ENCODE measurements around the gene STPG3.

The STPG3 gene

DNA sequence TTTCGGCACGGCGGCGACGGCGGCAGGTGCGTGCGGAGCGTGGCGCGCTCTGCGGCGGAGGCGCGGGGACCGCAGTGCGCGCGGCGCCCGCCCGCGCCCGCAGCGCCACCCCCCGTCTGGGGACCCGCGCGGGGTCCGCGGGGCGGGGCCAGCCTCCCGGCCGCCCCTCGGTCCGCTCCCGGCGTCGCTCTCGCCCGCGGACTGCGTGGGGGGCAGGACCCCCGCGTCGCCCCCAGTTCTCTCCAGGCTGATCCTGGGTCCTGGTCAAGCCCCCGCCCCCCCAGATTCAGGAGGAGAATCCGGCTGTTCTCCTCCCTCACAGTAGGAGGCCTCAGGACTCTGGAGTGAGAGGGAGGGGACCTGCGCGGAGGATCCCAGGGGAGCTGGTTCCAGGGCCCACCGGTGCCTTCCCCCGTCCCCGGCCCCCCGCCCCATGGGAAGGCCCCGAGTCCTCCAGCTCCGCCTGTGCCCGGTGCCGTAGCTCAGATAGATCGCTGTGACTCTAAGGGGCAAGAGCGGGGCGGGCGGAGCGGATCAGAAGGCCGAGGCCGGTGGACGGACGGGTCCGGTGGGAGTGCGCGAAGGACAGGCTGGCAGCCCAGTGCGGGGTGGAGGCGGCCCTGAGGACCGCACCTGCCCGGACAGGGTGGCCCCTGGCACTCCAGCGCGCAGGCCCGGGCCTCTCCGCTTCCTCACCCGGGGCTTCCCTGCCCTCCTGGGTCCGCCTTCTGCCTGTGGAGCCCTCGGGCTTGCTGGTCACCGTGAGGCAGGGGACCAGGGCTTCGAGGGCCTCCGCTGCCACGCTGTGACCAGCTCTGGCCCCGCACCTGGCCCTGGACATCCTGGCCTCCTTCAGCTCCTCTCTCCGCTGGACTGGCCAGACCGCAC, 28.7 kb upstream of the STPG3 start, which contains the start of gene RNF208:
Gene RNF208, minus strand, starts transcription at position 51 of the 888 bp plus-strand sequence. CDS start 1,028 bp downstream, outside the sequence.
- FAIRE-seq: no peak

DNA sequence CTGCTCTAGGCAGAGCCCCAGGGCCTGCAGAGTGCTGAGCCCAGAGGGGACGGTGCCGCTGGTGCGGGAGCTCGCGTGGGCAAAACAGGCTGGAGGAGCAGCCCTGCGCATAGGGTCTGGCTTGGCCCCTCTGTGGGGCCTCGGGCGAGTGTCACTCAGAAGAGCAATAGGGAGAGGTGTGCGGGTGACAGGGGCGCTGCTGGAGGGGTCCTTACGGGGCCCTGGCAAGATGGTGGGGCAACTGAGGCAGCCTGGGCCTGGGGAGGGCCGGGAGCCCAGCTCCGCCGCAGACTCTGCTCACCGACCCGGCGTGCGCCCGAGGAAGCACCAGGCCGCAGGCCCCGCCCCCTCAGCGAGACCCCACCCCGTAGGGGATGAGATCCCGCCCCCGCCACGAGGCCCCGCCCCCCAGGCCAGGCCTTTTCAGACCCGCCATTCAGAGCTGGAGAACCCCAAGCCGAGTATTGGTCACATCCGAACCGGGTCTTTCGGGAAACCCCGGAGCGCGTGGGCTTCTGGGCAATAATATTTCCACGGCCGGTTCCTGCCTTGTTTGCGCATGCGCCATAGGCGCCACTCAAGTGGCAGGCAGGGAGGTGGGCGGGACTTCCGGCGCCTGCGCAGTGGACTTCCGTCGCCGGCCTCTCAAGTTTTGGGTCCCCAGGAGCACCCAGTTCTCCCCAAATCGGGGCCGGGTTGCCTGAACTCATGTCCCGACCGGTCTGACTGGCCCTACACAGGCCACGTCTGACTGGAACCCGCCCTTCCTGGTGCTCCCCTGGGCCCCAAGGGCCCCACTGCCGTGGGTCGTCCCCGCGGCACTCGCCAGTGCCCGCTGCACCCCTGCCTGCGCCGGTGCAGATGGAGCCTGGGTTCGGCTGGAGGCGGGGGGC, 27.8 kb upstream of the STPG3 start:
- peak; percentile 5 for FAIRE-seq

DNA sequence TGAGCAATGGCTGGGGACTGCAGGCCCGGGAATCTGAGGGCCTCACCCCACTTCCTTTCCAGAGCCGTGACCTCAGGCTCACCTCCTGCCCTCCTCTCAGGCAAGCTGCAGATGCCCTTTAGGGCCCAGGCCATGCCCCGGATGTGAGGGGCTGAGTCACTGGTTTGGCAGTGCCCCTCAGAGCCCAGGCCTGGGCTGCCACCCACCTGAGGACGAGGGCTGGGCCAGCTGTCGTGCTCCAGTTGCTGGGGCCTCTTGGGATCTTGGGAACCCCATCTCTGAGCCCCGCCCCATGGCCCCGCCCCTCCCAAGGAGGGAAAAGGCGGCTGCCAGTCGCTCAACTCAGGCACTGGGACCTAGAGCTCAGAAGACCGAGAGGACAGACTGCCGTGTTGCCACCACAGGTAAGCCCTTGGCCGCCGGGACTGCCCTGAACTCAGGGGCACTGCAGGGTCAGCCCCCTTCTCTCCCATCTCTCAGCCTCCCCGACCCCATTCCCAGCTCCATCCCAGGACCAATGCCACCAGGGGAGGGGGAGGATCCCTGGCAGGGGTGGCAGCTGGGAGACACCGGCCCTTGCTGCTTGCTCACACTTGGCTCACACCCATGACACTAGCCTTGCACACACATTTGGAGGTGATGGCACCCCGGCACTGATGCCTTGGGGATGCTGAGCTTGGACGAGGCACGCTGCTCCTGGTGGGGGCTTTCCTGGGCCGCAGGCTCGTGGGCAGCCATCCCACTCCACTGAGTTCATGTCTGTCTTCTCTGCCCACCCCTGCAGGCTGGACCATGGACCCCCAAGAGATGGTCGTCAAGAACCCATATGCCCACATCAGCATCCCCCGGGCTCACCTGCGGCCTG, 26.0 kb upstream of the STPG3 start, which contains the start of gene CYSRT1:
Gene CYSRT1, plus strand, starts transcription at position 345 of the 865 bp plus-strand sequence. Its CDS starts 448 bp downstream, at position 793.
- FAIRE-seq: no peak

DNA sequence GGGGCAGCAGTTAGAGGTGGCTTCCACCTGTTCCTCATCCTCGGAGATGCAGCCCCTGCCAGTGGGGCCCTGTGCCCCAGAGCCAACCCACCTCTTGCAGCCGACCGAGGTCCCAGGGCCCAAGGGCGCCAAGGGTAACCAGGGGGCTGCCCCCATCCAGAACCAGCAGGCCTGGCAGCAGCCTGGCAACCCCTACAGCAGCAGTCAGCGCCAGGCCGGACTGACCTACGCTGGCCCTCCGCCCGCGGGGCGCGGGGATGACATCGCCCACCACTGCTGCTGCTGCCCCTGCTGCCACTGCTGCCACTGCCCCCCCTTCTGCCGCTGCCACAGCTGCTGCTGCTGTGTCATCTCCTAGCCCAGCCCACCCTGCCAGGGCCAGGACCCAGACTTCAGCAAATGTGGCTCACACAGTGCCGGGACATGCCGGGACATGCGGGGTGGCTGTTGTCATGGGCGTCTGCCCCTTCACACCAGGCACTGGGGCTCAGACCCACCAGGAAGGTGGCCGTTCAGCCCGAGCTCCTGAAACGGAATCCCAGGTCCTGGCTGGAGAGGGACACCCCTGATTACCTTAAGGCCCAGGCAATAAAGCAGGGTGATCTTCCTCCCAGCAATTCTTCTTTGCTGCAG, 25.3 kb upstream of the STPG3 start:
- FAIRE-seq: no peak

DNA sequence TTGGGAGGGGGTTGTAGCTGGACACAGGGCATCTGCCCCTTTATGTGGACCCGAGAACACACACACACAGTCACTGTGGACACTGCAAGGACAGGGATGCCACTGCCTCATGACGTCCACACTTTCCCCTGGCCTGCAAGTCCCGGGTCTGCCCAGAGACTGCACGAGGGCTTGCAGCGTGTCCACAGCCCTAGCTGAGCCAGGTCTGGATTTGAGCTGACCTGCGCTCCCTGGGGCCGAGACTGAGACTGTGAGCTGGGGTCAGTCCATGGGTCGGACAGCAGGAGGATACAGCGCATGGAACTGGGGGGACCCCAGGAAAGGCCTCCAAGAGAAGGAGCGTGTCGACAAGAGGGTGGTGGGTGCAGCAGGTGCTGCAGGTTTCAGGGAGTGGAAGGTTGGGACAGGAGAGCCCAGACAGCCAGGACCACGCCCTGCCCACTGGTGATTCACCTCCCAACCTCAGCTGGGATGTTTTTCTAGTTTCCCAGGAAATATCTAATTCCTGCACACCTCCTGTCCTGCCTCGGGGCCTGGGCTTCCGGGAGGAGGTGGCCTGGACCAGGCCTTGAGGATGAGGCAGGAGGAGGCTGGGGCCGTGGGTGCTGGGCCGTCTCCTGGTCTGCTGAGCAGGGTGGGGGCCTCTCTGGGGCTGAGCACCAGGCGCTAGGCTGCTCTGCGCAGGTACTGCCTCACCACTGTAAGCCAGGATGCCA, 24.6 kb upstream of the STPG3 start:
- no peak for FAIRE-seq

DNA sequence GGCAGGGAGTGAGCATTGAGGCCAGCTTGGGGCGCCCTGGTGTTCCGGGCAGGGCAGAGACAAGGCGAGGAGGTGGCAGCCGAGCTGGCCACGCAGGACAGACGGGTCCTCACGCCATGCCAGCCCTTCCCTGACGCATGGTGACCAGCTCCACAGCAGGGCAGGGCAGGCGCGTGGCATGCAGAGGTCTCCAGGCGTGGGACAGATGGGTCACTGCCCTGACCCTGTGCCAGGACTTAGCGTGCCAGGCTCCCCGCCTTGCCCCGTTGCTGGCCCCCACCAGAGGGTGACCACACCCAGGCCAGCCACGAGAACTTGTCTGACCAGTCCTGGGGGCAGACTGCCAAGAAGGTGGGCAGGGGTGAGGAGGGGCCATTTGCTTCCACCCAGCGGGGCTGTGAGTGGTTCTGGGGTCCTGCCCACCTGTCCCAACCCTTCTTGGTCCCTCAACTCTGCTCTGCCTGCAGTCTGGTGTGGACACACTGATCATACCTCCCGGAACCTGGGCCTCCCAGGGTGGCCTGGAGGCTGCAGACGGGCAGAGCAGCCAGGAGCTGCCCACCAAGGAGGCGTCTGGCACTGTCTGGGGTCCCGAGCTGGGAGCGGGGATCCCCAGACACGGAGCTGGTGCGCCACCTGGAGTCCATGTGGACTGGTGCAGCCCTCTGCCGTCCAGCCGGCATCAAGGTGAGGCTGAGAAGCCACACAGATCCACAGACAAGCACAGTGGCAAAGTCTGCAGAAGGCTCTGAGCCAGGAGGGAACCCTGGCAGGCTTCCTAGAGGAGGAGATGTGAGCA, 23.8 kb upstream of the STPG3 start, which contains the start of gene RNF224:
Gene RNF224, plus strand, starts transcription at position 449 of the 799 bp plus-strand sequence. CDS start 834 bp downstream, outside the sequence.
- no peak for FAIRE-seq

DNA sequence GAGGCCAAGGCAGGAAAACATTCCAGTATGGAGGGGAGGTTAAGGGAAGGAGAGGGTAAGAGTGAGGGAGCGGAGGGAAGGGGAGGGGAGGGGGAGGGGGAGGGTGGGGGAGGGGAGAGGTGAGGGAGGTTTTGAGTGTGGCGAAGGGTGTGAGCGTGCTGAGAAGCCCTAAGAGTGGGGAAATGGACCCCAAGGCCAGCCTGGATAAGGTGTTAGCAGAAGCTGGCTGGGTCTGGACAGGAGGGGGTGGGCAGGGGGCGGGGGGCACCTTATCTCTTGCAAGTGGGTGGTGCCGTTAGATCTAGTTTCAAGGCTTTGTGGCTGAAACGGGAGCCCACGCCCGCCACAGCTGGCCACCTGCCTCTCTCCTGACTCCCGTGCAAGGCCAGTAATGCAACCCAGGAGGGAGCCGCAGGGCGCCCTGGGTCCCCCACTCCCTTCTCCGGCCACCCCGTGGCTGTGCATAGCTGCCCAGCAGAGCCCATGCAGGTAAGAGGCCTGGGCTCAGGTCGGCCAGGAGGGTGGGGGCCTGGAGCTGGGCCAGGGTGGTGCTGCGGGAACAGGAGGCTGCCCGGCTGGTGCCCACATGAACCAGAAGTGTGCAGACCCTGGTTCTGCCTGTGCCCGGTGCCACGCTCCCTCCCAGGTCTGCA, 23.1 kb upstream of the STPG3 start:
- FAIRE-seq: no peak

DNA sequence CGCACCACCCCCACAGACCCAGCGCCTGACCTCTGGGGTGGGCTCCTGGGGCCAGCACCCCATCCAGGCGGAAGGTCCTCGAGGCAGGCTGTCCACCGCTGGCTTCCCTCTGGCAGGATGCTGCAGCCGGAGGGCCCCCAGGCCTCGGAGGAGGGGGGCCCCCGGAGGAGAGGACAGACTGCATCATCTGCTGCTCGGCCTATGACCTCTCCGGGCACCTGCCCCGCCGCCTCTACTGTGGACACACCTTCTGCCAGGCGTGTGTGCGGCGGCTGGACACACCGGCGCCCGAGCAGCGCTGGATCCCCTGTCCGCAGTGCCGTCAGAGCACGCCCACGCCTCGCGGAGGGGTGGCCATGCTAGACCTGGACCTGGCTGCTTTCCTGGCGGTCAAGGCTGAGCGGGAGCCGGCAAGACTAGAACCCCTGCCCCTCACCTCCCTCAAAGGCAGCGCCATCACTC, 22.5 kb upstream of the STPG3 start:
- FAIRE-seq: no peak

DNA sequence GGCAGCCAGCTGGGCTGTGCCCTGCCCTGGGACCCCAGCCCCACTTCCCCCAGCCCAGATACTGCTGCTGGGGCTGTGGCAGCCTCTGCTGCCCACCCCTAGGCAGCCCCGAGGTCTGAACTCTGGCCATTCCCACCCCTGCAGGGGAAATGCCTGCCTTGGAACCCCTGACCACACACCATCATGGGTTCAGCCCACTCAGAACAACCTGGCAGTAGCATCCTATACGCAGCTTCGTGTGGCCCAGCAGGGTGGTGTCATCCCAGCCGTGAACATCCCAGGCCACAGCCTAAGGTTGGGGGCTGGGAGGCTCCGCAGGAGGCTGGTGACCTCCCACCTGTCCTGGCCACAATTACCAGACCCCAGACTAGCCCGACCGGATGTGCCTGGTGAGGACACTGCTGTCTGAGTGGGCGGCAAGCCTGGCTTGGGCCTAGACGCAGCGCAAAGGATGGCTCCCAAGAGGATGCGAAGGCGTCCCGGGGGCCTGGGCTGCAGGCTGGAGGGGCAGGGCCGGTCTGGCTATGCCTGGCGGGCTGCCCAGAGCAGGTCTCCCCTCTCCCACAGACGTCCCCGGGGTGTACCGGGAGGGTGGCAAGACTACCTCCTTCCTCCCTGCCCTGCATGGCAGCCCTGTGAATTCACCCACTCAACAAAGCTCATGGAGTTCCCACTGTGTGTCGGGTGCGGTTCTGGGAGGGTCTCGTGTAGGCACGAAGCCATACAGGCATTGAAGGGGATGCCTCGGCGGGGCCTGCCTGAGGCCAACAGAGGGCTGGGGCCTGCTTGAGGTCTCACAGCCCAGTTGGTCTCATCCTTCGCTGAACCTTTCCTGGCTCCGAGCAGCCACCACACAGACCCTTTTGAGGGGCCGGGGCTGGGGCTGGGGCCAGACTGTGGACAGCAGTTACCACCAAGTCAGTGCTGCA, 21.9 kb upstream of the STPG3 start:
- no peak for FAIRE-seq

DNA sequence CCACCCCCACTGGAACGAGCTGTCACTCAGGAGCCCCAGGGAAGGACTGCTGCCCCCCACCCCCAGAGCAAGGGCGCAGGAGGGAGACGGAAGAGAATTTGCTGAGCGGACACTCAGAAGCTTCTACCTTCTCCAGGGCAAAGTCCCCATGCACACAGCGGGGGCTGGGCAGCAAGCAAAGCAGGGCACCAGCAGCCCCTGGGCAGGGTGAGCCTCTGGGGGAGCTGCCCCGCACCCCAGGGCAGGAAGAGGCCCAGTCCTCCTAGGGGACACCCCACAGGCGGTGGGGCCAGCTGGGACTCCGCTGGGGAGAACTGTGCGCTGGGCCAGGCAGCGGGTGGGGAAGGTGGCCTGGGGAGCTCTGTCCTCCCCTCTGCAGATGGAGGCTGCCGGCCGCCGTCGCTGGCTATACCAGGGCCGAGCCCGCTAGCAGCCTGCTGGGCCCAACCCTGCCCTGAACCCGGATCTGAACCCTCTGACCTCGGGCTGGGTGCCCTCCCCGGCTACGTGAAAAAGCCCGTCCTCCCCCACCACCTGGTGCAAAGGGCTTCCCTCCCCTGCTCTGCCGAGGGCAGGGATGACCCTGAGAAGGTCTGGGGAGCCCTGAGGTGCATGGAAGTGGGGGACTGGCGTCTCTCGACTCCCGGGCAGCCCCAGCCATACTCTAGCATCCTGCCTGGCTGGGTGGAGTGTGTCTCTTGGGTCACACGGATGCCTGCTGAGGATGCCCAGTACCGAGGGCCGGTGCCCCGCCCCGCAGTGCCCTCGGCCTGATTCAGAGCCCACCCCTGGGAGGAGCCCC, 21.0 kb upstream of the STPG3 start:
- FAIRE-seq: no peak

DNA sequence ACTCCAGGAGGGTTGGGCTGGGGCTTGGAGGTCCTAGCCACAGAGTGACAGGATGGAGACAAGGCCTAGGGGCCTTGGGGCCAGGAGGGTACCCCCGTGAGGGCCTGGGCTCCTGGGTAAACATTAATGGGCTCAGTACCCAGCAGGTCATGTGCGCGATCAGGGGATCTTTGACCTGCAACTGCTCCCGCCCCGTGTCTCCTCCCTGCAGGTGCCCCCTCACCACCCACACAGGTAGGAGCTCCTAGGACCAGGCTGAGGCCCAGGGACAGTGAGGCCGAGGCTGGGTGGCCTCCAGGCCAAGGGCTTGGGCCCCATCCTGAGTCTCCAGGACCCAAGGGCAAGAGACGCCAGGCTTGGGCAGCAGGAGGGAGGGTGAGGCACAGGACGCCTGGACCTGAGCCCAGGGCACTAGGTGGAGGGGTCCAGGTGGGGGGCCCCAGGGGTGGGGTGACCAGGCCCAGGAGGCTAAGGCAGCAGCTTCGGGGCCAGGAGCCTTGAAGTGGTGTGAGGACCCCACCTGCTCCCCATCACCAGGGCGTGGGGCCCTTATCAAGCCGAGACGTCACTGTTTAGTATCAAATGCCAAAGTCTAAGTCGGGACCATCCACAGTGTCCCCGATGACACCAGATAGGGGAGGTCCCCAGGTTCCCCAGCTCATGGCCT, 20.2 kb upstream of the STPG3 start, which contains the start of gene SLC34A3:
Gene SLC34A3, plus strand, starts transcription at position 197 of the 667 bp plus-strand sequence. CDS start 802 bp downstream, outside the sequence.
- FAIRE-seq: no peak

DNA sequence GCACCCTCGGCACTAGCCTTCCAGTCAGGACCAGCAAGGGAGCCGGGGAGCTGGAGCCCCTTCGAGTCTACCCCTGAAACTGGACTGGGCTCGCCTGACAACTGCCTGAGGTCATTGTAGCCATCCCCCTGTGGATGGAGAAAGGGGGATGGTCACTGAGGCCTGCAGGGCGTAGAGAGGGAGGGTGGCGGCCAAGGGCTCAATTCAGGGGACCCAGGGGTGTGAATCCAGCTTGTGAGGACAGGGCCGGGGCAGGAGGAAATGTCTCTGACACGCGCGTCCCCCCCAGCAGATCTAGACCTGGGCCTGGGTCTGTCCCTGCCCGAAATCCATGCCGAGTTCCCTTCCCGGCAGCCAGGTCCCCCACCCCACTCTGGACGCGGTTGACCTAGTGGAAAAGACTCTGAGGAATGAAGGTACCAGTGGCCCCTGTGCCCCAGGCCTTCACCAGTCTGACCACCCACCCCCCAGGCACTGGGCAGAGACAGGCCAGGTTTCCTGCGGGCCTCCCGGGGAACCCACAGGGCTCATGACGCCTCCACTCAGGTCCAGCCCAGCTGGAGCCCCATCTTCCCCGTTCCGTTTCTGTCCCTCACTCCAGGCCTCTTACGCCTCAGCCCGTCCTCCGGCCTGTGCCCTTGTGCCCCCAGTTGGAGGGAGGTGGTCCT, 19.6 kb upstream of the STPG3 start:
- FAIRE-seq: no peak

DNA sequence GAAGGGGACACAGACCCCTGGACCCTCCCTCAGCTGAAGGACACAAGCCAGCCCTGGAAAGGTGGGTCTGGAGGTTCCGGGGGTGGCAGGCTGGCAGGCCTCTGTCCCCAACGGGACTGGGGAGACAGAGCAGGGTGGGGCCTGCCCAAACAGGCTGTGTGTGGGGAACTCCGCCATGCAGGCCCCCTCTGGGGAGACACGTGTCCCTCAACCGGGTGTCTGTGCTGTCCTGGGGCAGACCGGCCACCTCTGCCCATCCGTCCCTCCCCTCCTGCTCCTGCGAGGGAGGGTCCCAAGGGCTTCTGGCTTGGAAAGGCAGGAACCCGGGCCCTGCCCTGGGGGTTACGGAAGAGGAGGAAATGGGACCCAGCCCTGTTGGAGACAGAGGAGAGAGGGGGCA, 19.0 kb upstream of the STPG3 start:
- no peak for FAIRE-seq

DNA sequence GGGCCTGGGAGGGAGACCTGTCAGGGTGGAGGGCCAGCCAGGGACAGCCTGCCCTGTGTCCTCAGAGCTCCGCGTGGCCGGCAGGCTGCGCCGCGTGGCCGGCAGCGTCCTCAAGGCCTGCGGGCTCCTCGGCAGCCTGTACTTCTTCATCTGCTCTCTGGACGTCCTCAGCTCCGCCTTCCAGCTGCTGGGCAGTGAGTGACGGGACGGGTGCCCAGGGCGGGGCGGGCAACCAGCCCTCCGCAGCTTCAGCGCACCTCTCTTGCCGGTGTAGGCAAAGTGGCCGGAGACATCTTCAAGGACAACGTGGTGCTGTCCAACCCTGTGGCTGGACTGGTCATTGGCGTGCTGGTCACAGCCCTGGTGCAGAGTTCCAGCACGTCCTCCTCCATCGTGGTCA, 18.6 kb upstream of the STPG3 start:
- FAIRE-seq: no peak

DNA sequence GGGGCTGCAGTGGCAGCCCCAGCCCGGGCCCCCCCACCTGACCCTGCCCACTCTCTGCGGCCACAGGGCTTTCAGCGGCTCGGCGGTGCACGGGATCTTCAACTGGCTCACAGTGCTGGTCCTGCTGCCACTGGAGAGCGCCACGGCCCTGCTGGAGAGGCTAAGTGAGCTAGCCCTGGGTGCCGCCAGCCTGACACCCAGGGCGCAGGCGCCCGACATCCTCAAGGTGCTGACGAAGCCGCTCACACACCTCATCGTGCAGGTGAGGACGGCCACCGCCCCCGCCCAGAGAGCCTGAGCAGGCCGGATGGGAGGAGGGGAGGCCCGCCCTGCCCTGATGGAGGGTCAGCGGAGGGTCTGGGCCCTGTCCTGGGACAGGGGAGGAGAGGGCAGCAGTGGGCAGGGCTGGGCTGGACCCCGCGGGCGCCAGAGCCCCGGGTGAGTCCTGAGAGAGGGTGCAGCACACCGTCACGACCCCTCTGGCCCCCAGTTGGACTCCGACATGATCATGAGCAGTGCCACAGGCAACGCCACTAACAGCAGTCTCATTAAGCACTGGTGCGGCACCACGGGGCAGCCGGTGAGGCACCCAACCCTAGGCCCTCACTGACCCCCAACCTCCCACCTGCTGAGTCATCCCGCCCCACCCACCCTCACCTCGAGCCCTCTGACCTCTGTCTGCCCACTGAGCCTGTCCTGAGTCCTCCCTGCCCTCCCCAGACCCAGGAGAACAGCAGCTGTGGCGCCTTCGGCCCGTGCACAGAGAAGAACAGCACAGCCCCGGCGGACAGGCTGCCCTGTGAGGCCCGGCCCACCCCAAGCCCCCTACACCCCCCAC, 17.7 kb upstream of the STPG3 start:
- no peak for FAIRE-seq
